ENCODE results near the gene MAP2K5. TPM values are rescaled to one million over a fixed set of nuclear protein-coding genes. Genes with fewer than 3 reads are reported as not detected.

MAP2K5 gene
- total RNA-seq, 1 experiment from 2014 or later, result 13.6 TPM

- H3K9me3 Mint-ChIP-seq, result peaks cover 3% of the 10 kb centered on the region; the same call in 1 of the 2 replicates
- DNase-seq (ENCODE audit: low spot score) (no peak), ATAC-seq (no peak)
- TF ChIP-seq EMX1 (CRISPR knock-in tag; IDR thresholded peaks at IDR 0.05) (no peak), SMAD4 (CRISPR knock-in tag; IDR thresholded peaks at IDR 0.05) (no peak), TCF7 (CRISPR knock-in tag; IDR thresholded peaks at IDR 0.05; ENCODE audit: low read depth) (no peak)
- TF ChIP-seq, protein P1, sequence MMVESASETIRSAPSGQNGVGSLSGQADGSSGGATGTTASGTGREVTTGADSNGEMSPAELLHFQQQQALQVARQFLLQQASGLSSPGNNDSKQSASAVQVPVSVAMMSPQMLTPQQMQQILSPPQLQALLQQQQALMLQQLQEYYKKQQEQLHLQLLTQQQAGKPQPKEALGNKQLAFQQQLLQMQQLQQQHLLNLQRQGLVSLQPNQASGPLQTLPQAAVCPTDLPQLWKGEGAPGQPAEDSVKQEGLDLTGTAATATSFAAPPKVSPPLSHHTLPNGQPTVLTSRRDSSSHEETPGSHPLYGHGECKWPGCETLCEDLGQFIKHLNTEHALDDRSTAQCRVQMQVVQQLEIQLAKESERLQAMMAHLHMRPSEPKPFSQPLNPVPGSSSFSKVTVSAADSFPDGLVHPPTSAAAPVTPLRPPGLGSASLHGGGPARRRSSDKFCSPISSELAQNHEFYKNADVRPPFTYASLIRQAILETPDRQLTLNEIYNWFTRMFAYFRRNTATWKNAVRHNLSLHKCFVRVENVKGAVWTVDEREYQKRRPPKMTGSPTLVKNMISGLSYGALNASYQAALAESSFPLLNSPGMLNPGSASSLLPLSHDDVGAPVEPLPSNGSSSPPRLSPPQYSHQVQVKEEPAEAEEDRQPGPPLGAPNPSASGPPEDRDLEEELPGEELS (CRISPR knock-in tag; IDR thresholded peaks at IDR 0.05), result no peak
- no peaks in the 10 kb centered on the region for H3K27me3 Mint-ChIP-seq (ENCODE audit: low read depth)
- H3K27ac Mint-ChIP-seq, result no peak overlapping the region
- H3K4me1 Mint-ChIP-seq, result peaks cover 18% of the 10 kb centered on the region
- no peak overlapping the region for H3K4me3 Mint-ChIP-seq
- peaks cover 3% of the 10 kb centered on the region; the same call in 1 of the 2 replicates for H3K36me3 Mint-ChIP-seq
- POLR2A ChIA-PET, result no interaction called here
- CTCF ChIA-PET, result no interaction called here
Observed at GRCh38 chr15:67564968-67565345, 22.5 kb downstream of the MAP2K5 start.

GRCh38 chr15:67569668-67570067 lies 27.2 kb downstream of the MAP2K5 start:
- H3K9me3 Mint-ChIP-seq, result peaks cover 3% of the 10 kb centered on the region; the same call in 1 of the 2 replicates
- H3K27ac Mint-ChIP-seq, result no peak overlapping the region
- H3K4me1 Mint-ChIP-seq, result peaks cover 5% of the 10 kb centered on the region
- no peak overlapping the region for H3K4me3 Mint-ChIP-seq
- peaks cover 3% of the 10 kb centered on the region; the same call in 1 of the 2 replicates for H3K36me3 Mint-ChIP-seq
- ATAC-seq, result no peak
- no peaks in the 10 kb centered on the region for H3K27me3 Mint-ChIP-seq (ENCODE audit: low read depth)
- TF ChIP-seq NR3C1 (CRISPR knock-in tag; conservative IDR thresholded peaks at IDR 0.05; ENCODE audit: low read depth) (no peak), ATF2 (CRISPR knock-in tag; IDR thresholded peaks at IDR 0.05; ENCODE audit: borderline replicate concordance, low read depth) (no peak), RORB (CRISPR knock-in tag; IDR thresholded peaks at IDR 0.05) (no peak), ZNF425 (CRISPR knock-in tag; conservative IDR thresholded peaks at IDR 0.05) (no peak), TEAD1 (CRISPR knock-in tag; IDR thresholded peaks at IDR 0.05) (no peak), ZNF317 (CRISPR knock-in tag; IDR thresholded peaks at IDR 0.05; ENCODE audit: borderline replicate concordance, low read depth) (no peak), ZNF396 (CRISPR knock-in tag; IDR thresholded peaks at IDR 0.05; ENCODE audit: borderline replicate concordance) (no peak), ZBTB43 (CRISPR knock-in tag; IDR thresholded peaks at IDR 0.05) (no peak), RELA (CRISPR knock-in tag; IDR thresholded peaks at IDR 0.05; ENCODE audit: borderline replicate concordance) (no peak), CREM (CRISPR knock-in tag; IDR thresholded peaks at IDR 0.05) (no peak), ATF1 (CRISPR knock-in tag; IDR thresholded peaks at IDR 0.05) (no peak), CBFB (CRISPR knock-in tag; IDR thresholded peaks at IDR 0.05; ENCODE audit: low read depth) (no peak), ELF4 (CRISPR knock-in tag; IDR thresholded peaks at IDR 0.05; ENCODE audit: low read depth) (no peak), ERG (CRISPR knock-in tag; IDR thresholded peaks at IDR 0.05) (no peak), ZNF219 (CRISPR knock-in tag; IDR thresholded peaks at IDR 0.05; ENCODE audit: borderline replicate concordance) (no peak), MLX (CRISPR knock-in tag; IDR thresholded peaks at IDR 0.05) (no peak)
- TF ChIP-seq, protein P2, sequence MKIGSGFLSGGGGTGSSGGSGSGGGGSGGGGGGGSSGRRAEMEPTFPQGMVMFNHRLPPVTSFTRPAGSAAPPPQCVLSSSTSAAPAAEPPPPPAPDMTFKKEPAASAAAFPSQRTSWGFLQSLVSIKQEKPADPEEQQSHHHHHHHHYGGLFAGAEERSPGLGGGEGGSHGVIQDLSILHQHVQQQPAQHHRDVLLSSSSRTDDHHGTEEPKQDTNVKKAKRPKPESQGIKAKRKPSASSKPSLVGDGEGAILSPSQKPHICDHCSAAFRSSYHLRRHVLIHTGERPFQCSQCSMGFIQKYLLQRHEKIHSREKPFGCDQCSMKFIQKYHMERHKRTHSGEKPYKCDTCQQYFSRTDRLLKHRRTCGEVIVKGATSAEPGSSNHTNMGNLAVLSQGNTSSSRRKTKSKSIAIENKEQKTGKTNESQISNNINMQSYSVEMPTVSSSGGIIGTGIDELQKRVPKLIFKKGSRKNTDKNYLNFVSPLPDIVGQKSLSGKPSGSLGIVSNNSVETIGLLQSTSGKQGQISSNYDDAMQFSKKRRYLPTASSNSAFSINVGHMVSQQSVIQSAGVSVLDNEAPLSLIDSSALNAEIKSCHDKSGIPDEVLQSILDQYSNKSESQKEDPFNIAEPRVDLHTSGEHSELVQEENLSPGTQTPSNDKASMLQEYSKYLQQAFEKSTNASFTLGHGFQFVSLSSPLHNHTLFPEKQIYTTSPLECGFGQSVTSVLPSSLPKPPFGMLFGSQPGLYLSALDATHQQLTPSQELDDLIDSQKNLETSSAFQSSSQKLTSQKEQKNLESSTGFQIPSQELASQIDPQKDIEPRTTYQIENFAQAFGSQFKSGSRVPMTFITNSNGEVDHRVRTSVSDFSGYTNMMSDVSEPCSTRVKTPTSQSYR (CRISPR knock-in tag; IDR thresholded peaks at IDR 0.05), result no peak
- TF ChIP-seq, protein P3, sequence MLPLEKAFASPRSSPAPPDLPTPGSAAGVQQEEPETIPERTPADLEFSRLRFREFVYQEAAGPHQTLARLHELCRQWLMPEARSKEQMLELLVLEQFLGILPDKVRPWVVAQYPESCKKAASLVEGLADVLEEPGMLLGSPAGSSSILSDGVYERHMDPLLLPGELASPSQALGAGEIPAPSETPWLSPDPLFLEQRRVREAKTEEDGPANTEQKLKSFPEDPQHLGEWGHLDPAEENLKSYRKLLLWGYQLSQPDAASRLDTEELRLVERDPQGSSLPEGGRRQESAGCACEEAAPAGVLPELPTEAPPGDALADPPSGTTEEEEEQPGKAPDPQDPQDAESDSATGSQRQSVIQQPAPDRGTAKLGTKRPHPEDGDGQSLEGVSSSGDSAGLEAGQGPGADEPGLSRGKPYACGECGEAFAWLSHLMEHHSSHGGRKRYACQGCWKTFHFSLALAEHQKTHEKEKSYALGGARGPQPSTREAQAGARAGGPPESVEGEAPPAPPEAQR (CRISPR knock-in tag; IDR thresholded peaks at IDR 0.05), result no peak
- POLR2A ChIA-PET, result no interaction called here
- CTCF ChIA-PET, result no interaction called here
- no peak for DNase-seq (ENCODE audit: low spot score)

All from WTC11 (cell line).